Activated CD8-positive, alpha-beta memory T cell treated with anti-CD3 and anti-CD28 coated beads, Interleukin-2, amount 50 U/mL, for 1 hour (primary cell): Measurements from ENCODE around the gene METTL14.

Source experiments
- DNase-seq: peaks from one replicate; pipeline ENCODE4 v3.0.0-alpha.2; 2020; ENCODE audit errors: extremely low read depth

METTL14 gene

DNA sequence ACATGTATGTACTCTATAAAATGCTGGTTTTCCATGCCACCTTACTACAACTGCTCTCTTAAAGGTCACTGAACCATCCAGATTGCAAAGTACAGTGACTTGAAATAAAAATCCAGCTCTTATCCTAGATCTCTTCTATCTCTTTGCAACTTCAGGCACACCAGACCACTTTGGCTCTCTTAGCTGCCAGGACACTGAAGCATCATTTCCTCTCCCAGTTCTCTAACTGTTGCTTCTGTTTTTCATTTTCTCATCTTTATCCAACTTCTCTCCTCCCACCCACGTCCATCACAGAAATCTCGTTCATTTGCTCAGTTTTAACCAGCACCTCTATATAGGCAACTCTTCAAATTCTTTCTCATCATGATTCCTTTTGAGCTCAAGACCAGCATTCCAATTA is 74.3 kb downstream of the METTL14 start:
- DNase-seq, result no peak

DNA sequence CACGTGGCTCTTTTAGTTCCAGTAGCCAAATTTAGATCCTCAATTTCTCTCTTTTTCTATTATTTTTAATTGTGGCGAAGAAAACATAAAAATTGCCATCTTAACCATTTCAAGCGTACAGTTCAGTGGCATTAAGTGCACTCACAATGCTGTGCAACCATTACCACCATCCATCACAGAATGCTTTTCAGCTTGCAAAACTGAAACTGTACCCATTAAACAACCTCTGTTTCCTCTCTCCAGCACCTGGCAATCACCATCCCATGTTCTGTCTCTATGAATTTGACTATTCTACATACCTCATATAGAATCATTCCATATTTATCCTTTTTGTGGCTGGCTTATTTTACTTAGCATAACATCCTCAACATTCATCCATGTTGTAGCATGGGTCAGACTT is 74.9 kb downstream of the METTL14 start:
- DNase-seq, result no peak

DNA sequence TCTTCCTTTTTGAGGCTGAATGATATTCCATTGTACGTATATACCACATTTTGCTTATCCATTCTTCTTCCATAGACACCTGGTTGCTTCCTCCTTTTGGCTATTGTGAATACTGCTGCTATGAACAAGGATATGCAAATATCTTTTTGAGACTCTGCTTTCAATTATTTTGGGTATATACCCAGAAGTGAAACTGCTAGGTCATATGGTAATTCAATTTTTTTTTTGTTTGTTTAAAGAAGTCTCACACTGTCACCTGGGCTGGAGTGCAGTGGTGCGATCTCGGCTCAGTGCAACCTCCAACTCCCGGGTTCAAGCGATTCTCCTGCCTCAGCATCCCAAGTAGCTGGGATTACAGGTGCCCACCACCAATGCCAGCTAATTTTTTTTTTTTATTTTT is 75.3 kb downstream of the METTL14 start:
- no peak for DNase-seq

DNA sequence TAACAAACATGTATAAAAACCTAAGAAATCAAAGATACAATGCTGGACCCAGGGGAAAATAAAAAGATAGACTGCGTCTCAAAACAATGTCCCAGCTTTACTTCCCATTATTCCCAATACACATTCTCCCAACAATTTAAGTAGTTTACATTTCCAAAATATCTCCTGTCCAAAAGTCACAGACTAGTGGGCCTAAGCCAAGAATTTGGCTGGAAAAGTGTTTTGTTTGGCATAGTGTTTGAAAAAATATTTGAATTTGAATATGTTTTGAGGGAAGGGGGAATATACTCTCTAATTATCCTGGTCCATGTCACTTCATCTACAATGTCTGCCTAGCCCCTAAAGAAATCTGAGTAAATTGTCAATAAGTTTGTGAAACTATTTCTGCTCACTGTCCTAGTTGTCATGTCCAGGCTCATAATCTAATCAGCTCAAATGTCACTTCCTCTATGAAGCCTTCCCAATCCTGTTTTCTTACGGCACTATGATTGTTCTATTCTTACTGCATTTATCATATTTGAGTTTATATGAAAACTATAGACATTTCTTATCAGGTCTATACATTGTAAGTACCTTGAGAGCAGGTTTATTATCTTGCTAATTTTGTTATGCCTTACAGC is 76.3 kb downstream of the METTL14 start:
- no peak for DNase-seq

DNA sequence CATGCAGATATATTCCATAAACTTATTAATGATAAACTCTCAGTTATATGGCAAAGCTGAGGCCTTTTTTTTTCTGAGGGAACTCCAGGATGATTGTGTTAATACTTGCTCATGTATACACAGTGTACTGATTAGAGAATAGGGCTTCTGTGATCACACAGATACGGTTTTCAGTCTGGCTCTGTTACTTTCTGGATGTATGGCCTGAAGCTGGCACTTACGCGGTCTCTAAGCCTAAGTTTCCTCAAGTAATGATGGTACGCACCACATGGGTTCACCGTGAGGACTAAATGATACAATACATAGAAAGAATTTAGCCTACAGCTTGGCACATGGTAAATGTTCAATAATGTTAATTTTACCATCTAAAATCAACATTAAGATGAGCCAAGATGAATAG is 77.0 kb downstream of the METTL14 start:
- DNase-seq, result no peak

DNA sequence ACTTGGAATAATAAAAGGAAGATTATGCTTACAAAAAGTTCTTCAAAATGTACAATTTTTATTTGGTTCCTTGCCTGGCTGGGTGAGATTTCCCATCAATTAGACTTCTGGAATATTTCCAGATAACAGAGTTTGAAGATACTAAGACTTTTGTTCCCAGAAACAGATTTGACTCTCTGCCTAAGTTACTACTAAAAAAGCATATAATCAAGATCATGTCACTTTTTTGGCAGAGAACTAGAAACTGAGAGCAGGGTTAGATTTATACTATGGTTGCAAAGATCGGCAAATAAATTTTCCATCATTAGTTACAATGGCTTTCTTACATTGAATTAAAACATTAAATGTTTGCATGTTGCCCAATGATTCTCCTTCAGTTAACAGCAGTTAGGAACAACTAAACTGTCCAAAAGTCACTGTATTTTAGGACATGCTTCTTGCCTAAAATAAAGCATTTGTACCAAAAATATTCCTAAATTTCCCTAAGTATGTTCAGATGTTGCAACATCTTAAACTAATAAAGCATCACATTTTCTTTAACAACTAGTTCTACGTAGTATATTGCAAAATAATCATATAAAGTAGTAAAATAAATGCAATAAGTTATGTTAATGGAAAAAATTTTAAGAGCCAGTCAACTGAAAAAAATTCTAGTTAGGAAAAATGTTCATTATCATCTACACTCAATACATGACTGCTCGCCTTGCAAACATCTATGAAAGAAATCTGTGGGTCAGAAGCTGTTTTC is 77.7 kb downstream of the METTL14 start:
- no peak for DNase-seq
